PC-9 (cell line): ENCODE measurements around the gene FAM117A. TPM values are rescaled to one million over a fixed set of nuclear protein-coding genes. Genes with fewer than 3 reads are reported as not detected.
"Not testable (repeated sequence)": the region's sequence is repeated elsewhere in the genome, so short reads cannot be mapped to it uniquely, and the experiment has no call there.

ENCODE experiments used
- BruUV-seq: library from RNA; stranded (reverse); fragments of 400-500 nt; replicated peaks from 2 replicates; lab custom pipeline; 2021; lab: Mats Ljungman, UMichigan
- CTCF ChIA-PET: fragments of 300-600 bp; sonication (Branson Sonifier 250); formaldehyde crosslinking; loops from one replicate; lab custom pipeline; 2022; ENCODE audit warnings: antibody characterized with exemption; lab: Charles Lee
- POLR2A ChIA-PET: fragments of 300-600 bp; sonication (Branson Sonifier 250); formaldehyde crosslinking; loops from one replicate; lab custom pipeline; 2022; ENCODE audit warnings: antibody characterized with exemption; ENCODE audit not compliant: unreplicated experiment; lab: Charles Lee
- DNase-seq, 2 experiments: peaks; one replicate each; pipeline versions ENCODE4 v3.0.0 to v3.0.0-alpha.2; 2015 to 2022; ENCODE audit warnings: mixed read lengths in 1 of 2
- H2AFZ ChIP-seq: fragments of 200-600 bp; sonication (generic); 2 replicates; pipeline ENCODE4 v1.8.1; 2017; ENCODE audit warnings: antibody characterized with exemption
- H3F3A ChIP-seq: fragments of 200-600 bp; sonication (generic); 2 replicates; pipeline ENCODE4 v1.8.1; 2017; ENCODE audit warnings: antibody characterized with exemption, mild to moderate bottlenecking, low read depth; ENCODE audit not compliant: insufficient read depth
- H3K27ac ChIP-seq: fragments of 200-600 bp; sonication (generic); 2 replicates; pipeline ENCODE4 v1.6.1; 2016; ENCODE audit warnings: mixed run types
- H3K27me3 ChIP-seq: fragments of 200-600 bp; sonication (generic); 2 replicates; pipeline ENCODE4 v1.6.1; 2016; ENCODE audit warnings: low read depth, mixed run types; ENCODE audit not compliant: insufficient read depth
- H3K36me3 ChIP-seq: fragments of 200-600 bp; sonication (generic); 2 replicates; pipeline ENCODE4 v1.6.1; 2016; ENCODE audit warnings: low read depth, mixed run types
- H3K4me1 ChIP-seq: fragments of 200-600 bp; sonication (generic); replicated peaks from 2 replicates; pipeline ENCODE4 v1.6.1; 2016; ENCODE audit warnings: mixed run types; ENCODE audit not compliant: insufficient read depth
- H3K4me2 ChIP-seq: fragments of 200-600 bp; sonication (generic); 2 replicates; pipeline ENCODE4 v1.6.1; 2017; ENCODE audit warnings: mixed run types
- H3K4me3 ChIP-seq: fragments of 200-600 bp; sonication (generic); 2 replicates; pipeline ENCODE4 v1.6.1; 2016; ENCODE audit warnings: mixed run types
- H3K79me2 ChIP-seq: fragments of 200-600 bp; sonication (generic); 2 replicates; pipeline ENCODE4 v1.6.1; 2017; ENCODE audit warnings: low read depth, mixed run types
- H3K9me2 ChIP-seq: fragments of 200-600 bp; sonication (generic); 2 replicates; pipeline ENCODE4 v1.8.1; 2017; ENCODE audit warnings: mild to moderate bottlenecking; ENCODE audit not compliant: insufficient read depth
- H3K9me3 ChIP-seq: fragments of 200-600 bp; sonication (generic); 2 replicates; pipeline ENCODE4 v1.8.1; 2016; ENCODE audit warnings: low read depth; ENCODE audit not compliant: insufficient read depth
- H4K20me1 ChIP-seq: fragments of 200-600 bp; sonication (generic); 2 replicates; pipeline ENCODE4 v1.8.1; 2017; ENCODE audit not compliant: insufficient read depth
- CTCF ChIP-seq: fragments of 200-600 bp; sonication (generic); conservative IDR thresholded peaks from 2 replicates; pipeline ENCODE4 v1.6.1; 2017; ENCODE audit warnings: mixed run types, antibody characterized with exemption, mild to moderate bottlenecking, moderate library complexity
- EZH2 ChIP-seq: fragments of 200-600 bp; sonication (generic); IDR thresholded peaks from 2 replicates; pipeline ENCODE4 v1.8.0; 2017; ENCODE audit warnings: antibody characterized with exemption, low read depth
- intact Hi-C: fragments of 100-400 bp; cut with micrococcal nuclease; formaldehyde crosslinking; loops from one replicate; pipeline ENCODE4 v1.10.0; 2022; ENCODE audit not compliant: unreplicated experiment
- total RNA-seq: library from RNA; stranded (reverse); gene quantifications from 2 replicates; pipeline ENCODE4 v1.2.3, GENCODE V29; 2021

The FAM117A gene
- total RNA-seq, 1 experiment from 2014 or later: 15.0 TPM

- Histone ChIP-seq H3K79me2 (no peaks in the 10 kb centered on the region), H3K4me2 (no peak overlapping the region), H3K27me3 (no peaks in the 10 kb centered on the region), H2AFZ (no peak overlapping the region), H3K9me3 (no peaks in the 10 kb centered on the region), H3K4me3 (no peak overlapping the region), H3K36me3 (no peaks in the 10 kb centered on the region), H3K9me2 (no peaks in the 10 kb centered on the region), H3K4me1 (peaks cover 4% of the 10 kb centered on the region; the same call in 1 of the 2 replicates), H3K27ac (no peak overlapping the region), H4K20me1 (no peaks in the 10 kb centered on the region), H3F3A (0 out of 2 replicates have a peak, but pooled peaks cover 8% of the 10 kb centered on the region)
- CTCF ChIA-PET: no interaction called here
- POLR2A ChIA-PET: no interaction called here
- DNase-seq: no peak
- no TSS peak for BruUV-seq
- TF ChIP-seq EZH2 (no peak), CTCF (no peak)
- intact Hi-C loops: no loop called here
Observed at GRCh38 chr17:49760932-49761558, 2.9 kb downstream of the FAM117A start.

- H4K20me1 ChIP-seq: no peaks in the 10 kb centered on the region
- no TSS peak for BruUV-seq
- H3K9me3 ChIP-seq: no peaks in the 10 kb centered on the region
- H3K4me3 ChIP-seq: no peak overlapping the region
- no peaks in the 10 kb centered on the region for H3K9me2 ChIP-seq
- no peak overlapping the region for H2AFZ ChIP-seq
- H3K4me1 ChIP-seq: peaks cover 4% of the 10 kb centered on the region; the same call in 1 of the 2 replicates
- no peak overlapping the region for H3K27ac ChIP-seq
- DNase-seq: no peak
- no peak for TF ChIP-seq CTCF
- TF ChIP-seq EZH2: no peak
- H3K79me2 ChIP-seq: no peaks in the 10 kb centered on the region
- intact Hi-C loops: no loop called here
- H3F3A ChIP-seq: 0 out of 2 replicates have a peak, but pooled peaks cover 8% of the 10 kb centered on the region
- H3K4me2 ChIP-seq: no peak overlapping the region
- H3K36me3 ChIP-seq: no peaks in the 10 kb centered on the region
- H3K27me3 ChIP-seq: no peaks in the 10 kb centered on the region
- ChIA-PET CTCF (no interaction called here), POLR2A (no interaction called here)
Observed at GRCh38 chr17:49760296-49760695, 3.6 kb downstream of the FAM117A start.

- H3K27me3 ChIP-seq: no peaks in the 10 kb centered on the region
- H2AFZ ChIP-seq: no peak overlapping the region
- no peak overlapping the region for H3K4me3 ChIP-seq
- TF ChIP-seq EZH2 (no peak), CTCF (no peak)
- POLR2A ChIA-PET: no interaction called here
- intact Hi-C loops: no loop called here
- no peak for DNase-seq
- no TSS peak for BruUV-seq
- no peaks in the 10 kb centered on the region for H3K79me2 ChIP-seq
- H3K9me2 ChIP-seq: no peaks in the 10 kb centered on the region
- H3K9me3 ChIP-seq: no peaks in the 10 kb centered on the region
- no peaks in the 10 kb centered on the region for H3K4me1 ChIP-seq
- H3K27ac ChIP-seq: no peak overlapping the region
- no peaks in the 10 kb centered on the region for H3K36me3 ChIP-seq
- H3F3A ChIP-seq: 0 out of 2 replicates have a peak, but pooled peaks cover 8% of the 10 kb centered on the region
- no peaks in the 10 kb centered on the region for H4K20me1 ChIP-seq
- H3K4me2 ChIP-seq: no peak overlapping the region
- CTCF ChIA-PET: no interaction called here
Observed at GRCh38 chr17:49759203-49759602, 4.7 kb downstream of the FAM117A start.

- H3K36me3 ChIP-seq, H3K27ac ChIP-seq, CTCF ChIA-PET, H3K4me2 ChIP-seq, H3F3A ChIP-seq, intact Hi-C loops, H3K9me3 ChIP-seq, DNase-seq, H3K4me1 ChIP-seq, H3K79me2 ChIP-seq, H3K9me2 ChIP-seq, H4K20me1 ChIP-seq, H3K27me3 ChIP-seq, POLR2A ChIA-PET, H3K4me3 ChIP-seq, BruUV-seq, H2AFZ ChIP-seq: not testable (repeated sequence)
Observed at GRCh38 chr17:49758464-49759010, 5.4 kb downstream of the FAM117A start.
